HG03442 (cell line): Measurements from ENCODE around the gene ZNF595.
"Not testable (repeated sequence)": the region's sequence is repeated elsewhere in the genome, so short reads cannot be mapped to it uniquely, and the experiment has no call there.

Experiments
- ATAC-seq: cut with Tn5 transposase; IDR thresholded peaks from one replicate; pipeline ENCODE4 v1.9.1; 2021; ENCODE audit warnings: mild to moderate bottlenecking, moderate library complexity; ENCODE audit not compliant: unreplicated experiment

ZNF595 gene

GRCh38 chr4:85951-86350 is 32.8 kb downstream of the ZNF595 start:
- no peak for ATAC-seq

DNA sequence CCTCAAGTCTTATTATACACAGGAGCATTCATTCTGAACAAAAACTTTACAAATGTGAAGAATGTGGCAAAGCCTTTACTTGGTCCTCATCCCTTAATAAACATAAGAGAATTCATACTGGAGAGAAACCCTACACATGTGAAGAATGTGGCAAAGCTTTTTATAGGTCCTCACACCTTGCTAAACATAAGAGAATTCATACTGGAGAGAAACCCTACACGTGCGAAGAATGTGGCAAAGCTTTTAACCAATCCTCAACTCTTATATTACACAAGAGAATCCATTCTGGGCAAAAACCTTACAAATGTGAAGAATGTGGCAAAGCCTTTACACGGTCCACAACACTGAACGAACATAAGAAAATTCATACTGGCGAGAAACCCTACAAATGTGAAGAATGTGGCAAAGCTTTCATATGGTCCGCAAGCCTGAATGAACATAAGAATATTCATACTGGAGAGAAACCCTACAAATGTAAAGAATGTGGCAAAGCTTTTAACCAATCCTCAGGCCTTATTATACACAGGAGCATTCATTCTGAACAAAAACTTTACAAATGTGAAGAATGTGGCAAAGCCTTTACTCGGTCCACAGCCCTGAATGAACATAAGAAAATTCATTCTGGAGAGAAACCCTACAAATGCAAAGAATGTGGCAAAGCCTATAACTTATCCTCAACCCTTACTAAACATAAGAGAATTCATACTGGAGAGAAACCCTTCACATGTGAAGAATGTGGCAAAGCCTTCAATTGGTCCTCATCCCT is 33.6 kb downstream of the ZNF595 start:
- ATAC-seq = not testable (repeated sequence)

DNA sequence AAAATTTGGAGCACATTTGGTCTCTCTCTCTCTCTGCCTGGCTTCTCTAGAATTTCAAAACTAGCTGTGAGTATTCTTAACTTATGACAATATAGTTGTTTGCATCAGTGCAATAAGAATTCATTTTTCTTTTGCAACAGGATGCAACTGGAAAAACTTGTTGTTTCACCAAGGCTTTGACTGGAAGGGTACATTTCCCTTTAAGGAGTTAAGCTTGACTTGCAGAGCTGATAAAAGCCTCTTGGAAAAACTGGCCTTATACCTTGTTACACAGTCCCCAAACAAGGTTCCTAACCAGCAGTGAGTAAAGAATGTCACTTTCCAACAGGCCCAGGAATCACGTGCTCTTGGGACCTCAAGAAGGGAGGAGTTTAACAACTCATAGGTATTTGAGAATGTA is 45.3 kb downstream of the ZNF595 start:
- no peak for ATAC-seq

- no peak for ATAC-seq
These were observed 46.7 kb downstream of the ZNF595 start for GRCh38 chr4:99863-100262.

DNA sequence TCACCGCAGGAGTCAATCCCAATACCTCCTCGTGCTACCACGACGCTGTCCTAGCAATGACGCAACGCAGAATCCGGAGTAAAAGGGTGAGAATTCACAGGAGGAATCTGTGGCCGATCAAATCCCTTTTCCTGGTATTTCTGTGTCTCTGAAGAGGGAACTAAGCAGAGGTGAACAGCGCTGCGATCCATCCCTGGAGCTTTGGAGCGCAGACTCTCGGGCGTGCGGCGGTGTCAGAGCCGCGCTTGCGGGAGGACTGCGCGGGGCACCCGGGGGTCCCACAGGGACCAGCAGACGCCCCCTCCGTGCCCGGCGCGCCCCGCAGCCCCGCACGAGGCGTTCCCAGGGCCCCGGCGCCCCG is 53.9 kb downstream of the ZNF595 start:
- ATAC-seq = no peak

DNA sequence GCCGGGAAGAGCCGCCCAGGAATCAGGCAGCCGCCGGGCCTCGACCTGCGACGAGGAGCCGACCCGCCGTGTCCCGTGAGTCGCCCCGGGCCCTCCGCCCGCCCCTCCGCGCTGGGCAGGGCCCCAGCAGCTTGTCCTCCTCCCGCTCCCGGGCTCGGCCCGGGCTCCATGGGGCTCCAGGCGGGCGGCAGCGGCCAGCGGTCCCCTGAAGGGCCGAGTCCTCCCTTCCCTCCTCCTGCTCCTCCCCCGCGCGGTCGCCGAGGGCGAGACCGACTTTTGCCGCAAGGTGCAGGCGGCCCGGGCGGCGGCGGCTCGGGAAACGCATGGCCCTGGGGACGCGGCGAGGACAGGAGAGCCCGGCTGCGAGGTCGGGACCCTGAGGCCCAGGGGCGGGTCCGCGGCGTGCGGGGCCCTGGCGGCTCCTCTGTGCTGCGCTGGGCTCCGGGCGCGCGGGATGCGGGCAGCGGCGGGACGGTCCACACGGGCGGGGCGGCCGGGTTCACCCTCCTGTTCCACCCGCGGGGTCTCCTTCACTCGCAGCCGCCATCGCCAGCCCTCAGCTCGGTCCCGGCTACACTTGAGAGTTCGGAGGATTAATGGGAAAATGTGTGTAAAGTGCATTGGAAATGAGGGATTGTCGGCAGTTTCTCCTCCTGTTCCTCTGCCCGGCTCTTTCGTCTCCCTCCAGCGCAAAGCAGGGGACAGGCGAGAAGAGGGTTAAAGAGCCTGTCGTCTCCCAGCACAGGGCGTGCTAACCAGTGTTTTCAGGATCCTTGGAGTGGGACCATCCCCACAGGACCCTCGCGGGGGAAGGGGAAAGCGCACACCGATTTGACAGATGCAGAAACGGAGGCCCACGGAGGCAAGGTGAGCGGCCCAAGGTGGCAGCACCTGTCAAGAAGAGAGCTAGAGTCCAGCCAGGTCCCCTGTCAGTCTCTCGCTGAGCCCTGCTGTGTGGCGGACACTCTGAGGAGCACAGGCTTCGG is 54.6 kb downstream of the ZNF595 start:
- ATAC-seq = no peak

DNA sequence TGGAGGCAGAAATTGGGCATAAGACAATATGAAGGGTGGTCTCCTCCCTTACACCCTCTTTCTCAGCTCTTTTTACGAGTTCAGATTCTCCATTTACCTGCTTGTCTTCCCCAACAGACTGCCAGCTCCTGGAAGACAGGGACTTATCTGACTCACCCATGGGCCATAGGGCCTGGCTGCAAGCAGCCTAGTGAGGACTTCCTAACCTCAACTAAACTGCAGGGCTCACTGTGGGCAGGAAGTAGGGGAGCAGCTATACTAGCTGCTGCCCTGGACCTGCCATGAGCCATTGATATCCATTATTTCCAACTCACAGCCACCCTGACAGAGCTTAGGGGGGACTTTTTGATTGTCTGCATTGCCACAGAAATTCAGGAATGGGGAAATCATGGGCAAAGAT is 59.6 kb downstream of the ZNF595 start:
- ATAC-seq = no peak

DNA sequence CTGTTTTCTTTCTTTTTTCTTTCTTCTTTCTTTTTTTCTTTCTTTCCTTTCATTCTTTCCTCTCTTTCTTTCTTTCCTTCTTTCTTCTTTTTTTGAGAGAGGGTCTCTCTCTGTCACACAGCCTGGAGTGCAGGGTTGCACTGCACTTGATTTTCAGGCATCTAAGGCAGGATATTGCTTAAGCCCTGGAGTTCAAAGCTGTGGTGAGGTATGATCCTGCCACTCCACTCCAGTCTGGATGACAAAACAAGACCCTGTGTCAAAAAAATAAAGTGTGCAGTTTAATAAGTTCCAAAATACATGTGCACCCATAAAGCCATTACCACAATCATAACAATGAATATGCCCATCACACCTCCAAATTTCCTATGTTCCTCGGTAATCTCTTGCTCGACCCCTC is 60.6 kb downstream of the ZNF595 start:
- no peak for ATAC-seq

DNA sequence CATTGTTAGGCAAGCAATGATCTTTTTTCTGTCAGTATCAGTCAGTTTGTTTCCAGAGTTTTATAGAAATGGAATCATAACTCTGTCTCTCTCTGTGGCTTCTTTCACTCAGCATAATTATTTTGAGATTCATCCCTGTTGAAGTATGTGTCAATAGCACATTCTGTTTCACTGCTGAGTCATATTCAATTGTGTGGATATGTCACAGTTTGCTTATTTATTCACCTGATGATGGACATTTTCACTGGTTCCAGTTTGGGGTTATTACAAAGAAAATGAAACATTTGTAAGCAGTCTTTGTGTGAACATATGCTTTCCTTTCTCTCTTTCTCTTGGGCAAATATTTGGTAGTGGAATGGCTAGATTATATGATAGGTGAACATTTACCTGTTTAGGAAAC is 61.0 kb downstream of the ZNF595 start:
- ATAC-seq = no peak

DNA sequence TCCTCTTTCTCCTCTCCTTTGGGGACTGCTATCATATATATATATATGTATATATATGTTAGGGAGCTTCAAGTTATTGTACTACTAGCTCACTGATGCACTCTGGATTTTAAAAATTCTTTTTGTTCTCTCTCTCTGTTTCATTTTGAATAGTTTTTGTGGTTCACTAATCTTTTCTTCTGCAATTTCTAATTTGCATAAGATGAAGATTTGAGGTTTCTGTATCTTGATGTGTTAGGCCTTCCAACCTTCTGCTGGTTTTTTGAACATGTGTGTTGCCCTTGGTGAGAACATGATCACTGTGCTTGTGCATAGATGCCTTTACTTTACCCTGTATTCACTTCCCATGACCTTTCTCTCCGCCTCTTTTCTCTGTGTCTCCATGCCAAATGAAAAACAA is 63.4 kb downstream of the ZNF595 start:
- ATAC-seq = no peak

GRCh38 chr4:120616-121015 is 67.5 kb downstream of the ZNF595 start:
- no peak for ATAC-seq

DNA sequence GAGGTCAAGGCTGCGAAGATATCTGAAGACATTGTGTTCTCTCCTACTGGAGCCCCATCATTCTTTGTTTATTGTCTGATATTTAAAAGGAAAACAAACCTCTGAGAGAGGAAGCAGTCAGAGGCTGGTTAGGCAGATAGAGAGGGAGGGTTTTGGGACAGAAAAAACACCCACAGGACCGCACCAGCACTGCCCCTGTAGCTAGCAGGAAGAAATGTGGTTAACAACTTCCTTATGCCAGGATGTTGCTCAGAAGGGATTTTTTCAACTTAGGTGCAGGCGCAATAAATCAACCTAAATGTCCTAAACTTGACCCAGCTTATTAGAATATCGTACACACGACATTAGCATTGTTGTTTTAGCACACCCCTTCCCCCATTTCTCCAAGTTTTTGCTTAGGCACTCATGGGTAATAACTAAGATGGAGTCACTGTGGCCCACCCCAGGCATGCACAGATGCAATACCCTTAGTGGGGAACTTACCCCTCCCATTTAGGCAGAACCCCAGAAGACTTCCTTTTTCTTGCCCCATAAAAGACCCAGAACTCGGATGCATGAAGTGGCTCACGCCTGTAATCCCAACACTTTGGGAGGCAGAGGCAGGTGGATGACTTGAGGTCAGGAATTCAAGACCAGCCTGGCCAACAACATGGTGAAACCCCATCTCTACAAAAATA is 68.4 kb downstream of the ZNF595 start:
- ATAC-seq = no peak

DNA sequence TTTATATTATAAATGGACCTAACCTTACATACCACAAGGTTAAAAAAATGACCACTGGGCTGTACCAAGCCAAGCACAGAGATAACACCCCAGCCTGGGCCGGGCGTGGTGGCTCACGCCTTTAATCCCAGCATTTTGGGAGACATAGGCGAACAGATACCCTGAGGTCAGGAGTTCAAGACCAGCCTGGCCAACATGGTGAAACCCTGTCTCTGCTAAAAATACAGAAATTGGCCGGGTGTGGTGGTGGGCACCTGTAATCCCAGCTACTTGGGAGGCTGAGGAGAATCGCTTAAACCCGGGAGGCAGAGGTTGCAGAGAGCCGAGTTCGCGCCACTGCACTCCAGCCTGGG is 70.8 kb downstream of the ZNF595 start:
- not testable (repeated sequence) for ATAC-seq

- peak; percentile 98 for ATAC-seq
These were observed 71.4 kb downstream of the ZNF595 start, which contains the start of gene ZNF718 for GRCh38 chr4:124275-125081. ZNF718 (plus strand) TSS chr4:124501; CDS start chr4:124671, 170 bp downstream.

DNA sequence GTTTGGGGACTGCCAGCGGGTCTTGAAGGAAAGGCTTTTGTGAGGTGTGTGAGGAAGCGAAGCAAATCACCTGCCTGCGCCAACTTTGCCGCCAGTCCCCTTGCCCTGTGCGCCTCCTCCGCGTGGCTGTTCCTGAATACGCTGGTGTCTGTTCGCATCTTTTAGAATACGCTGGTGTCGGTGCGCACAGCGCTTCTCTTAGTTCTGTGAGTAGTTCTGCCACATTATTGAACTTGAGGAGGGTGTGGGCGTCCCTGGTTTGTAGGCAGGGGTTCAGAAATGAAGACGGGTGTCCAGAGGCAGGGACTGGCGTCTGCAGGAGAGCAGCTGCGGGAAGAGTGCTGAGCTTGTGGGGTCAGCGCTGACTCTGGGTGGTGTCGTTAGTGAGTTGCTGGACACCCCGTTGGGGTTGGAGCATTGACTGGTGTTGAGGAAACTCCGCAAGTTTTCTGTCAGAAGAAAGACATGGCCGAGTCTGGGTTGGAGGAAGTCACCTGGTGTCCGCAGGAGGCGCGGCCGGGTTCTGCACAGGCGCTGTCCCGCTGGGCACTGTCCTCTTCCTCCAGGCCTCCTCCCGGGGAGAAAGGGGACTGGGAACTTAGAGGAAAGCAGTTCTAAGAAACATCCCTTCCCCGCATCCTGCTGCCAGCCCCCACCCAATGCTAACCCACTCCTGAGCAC is 72.1 kb downstream of the ZNF595 start:
- no peak for ATAC-seq

DNA sequence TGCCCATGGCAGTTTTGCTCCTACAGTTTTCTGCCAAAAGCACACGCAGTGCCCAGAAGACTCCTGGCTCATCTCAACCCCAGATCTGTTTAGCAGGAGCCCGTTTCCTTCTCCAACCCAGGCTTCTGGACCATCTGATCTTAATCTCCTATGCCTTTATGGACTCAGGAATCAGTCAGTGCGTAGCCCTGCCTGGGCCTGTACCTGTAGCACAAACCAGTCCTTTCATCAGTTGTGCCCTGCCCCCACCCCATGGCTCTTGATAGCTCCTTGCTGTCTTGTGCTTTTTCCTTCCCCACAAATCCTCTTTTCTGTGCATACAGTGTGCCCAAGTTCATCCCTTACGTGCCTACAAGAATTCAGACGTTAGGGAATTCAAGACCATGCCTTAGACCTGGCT is 72.7 kb downstream of the ZNF595 start:
- ATAC-seq = no peak

DNA sequence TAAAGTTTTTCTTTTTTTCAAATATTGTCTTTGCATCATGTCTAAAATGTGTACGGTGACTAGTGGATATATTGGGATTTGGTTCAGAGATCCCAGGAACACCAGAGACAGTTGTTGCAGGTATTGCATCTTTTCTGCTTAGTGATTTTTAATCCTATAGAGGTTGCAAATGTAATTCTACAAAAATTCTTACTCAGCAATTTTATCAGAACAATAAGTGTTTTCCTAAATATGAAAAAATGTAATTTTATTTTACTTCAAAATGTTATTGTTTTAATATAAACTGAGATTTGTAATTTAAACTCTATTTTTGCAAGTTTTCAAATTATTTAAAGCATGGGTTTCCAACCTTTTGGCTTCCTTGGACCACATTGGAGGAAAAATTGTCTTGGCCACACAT is 79.4 kb downstream of the ZNF595 start:
- no peak for ATAC-seq
